NCI-H446 (cell line): ENCODE data around the gene PDZK1IP1.
"Not testable (repeated sequence)": the region's sequence is repeated elsewhere in the genome, so short reads cannot be mapped to it uniquely, and the experiment has no call there.

ENCODE experiments used
- DNase-seq, 2 experiments: peaks; one replicate each; lab custom pipeline; 2025; lab: John Stamatoyannopoulos, UW

PDZK1IP1 gene

GRCh38 chr1:47181095-47181954, 8.5 kb downstream of the PDZK1IP1 start:
- no peak for DNase-seq

- no peak for DNase-seq
These were observed 9.2 kb downstream of the PDZK1IP1 start for GRCh38 chr1:47180603-47181094.

DNA sequence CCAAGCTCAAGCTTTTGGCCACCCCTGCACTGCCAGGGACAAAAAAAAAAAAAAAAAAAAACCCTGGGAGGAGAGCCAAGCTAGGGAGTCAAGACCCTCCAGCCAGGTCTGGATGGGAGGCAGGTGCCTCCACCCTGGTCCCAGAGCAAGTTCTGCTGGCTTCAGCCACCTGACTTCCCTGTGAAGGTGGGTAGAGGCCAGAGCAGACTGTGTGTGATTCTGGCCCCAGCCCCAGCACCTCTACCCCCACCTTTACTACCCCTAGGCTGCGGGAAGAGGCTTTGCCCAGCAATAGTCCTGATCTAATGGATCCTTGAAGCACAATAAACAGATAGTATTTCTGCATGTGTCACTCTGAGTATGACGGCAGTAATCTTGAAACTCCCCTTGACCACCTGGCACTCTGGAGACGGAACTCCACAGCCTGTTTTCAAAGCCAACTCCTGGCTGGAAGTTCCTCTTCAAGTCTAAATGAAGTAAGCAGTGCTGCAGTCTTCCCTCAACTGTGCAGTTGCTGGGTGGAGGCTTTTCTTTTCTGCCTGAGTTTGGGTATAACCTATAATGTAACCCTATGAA, 9.8 kb downstream of the PDZK1IP1 start:
- no peak for DNase-seq

GRCh38 chr1:47179017-47179987, 10.5 kb downstream of the PDZK1IP1 start:
- peak; percentile 81 to 97 for DNase-seq

DNA sequence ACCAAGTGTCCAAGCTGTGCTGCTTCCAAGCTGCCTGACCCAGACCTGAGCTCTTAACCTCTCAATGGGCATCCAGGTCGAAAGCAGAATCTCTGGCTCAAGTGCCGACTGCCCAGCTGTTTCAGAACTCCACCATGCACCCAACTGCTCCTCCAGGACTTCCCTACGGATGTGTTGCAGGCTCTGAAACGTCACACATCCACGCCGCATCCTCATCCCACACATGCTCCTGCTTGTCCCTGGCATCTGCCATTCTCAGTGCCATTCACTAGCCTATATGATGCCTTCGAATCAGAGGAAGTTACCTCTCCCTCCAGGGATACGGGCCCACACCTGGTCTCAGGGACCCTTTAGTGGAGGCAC, 11.2 kb downstream of the PDZK1IP1 start:
- DNase-seq: no peak

DNA sequence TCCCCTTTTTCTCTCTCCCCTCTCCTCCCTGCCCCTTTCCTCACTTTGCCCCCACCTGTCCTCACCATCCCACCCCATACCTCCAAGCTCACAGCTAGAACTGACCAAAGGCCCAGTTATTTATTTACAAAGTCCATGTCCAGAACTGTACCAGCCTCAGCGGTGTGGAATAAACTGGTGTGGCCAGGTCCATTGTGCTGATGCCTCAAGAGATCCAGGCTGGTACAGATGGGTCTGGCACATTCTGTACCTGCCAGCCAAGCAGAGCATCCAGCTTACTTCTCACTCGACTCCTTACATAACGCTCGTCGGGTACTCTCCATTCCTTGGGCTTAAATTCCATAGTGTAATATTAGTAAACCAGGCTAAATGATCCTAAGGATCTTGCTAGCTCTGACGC, 11.8 kb downstream of the PDZK1IP1 start:
- DNase-seq: no peak

DNA sequence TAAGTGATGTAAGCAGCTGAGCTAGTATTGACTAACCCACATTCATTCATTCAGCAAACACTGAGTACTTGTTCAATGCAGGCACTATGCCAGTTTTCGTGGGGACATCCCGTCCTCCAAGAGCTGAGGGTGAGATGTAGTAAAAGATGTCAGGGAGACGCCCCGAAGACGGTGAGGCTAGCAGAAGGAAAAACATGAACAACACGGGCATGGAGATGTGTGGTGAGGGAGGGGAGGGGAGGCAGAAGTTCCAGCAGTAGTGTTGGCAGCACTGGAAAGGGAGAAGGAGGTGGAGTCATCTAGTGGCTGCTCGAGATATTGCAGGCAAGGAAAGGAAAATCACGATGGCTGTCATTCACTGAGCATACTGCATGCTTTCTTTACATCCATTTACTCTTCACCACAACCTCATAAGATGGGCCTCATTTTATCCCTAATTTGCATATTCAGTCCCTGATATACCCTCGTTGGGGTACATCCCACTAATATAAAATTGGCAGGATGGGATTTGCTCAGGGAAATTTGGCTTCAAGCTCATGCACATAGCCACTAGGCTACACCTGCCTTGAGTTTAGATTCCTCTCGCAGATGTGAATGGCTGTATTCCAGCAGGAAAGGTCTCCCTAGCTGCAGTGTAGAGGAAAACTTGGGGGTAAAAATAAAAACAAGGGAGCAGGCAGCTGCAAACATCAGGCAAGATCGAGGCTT, 14.5 kb downstream of the PDZK1IP1 start:
- DNase-seq: peak; percentile 57 to 69

GRCh38 chr1:47174656-47175020, 15.2 kb downstream of the PDZK1IP1 start:
- no peak for DNase-seq

- no peak for DNase-seq
These were observed 17.1 kb downstream of the PDZK1IP1 start for GRCh38 chr1:47172782-47173181.

DNA sequence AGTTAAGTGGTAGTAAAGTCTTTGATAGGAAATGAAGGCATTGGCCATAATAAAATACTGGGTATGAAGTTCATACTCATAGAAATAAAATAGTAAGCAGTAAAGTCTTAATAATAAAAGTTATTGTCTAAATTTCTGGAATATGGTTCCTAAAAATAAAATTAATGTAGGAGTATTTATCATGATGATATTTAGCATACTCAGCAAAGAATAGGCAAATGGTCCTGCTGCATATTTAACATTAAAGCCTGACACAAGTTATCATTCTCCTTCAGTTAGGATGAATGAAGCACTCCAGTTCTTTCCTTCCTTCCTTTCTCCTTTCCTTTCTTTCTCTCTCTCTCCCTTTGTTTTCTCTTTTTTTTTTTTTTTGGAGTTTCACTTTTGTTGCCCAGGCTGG, 25.3 kb downstream of the PDZK1IP1 start:
- DNase-seq: no peak

DNA sequence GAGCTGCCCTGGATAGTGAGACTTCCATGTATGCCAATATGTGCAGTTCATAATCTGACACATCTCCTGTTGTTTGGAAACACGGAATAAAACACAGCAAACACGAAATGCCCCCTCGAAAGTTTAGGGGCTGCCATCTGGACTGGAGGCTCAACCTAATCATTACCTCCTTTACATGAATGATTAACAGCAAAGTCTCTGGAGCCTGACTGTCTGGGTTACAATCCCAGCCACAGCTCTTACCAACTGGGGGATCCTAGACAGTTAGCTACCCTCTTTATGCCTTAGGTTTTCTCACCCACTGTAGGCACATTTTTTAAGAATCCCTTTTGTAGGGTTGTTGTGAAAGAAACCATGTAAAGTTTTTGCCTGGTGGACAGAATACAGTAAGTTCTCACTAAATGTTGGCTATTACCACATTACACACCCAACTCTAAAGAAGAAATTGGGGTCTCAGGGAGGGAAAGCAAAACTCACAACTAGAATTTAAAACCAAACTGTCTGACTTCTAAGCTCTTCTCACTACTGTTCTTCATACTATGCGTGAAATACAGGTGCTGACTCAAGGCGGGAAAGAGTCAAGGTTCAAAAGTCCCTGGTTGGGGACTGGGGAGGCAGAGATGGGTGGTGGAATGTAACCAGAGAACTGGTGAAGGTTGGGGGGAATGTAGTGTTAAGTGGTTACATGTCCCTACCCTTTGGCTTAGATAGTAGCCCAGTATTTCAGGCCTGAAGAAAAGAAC, 28.4 kb downstream of the PDZK1IP1 start:
- no peak for DNase-seq

GRCh38 chr1:47160716-47161115, 29.1 kb downstream of the PDZK1IP1 start:
- DNase-seq: no peak

DNA sequence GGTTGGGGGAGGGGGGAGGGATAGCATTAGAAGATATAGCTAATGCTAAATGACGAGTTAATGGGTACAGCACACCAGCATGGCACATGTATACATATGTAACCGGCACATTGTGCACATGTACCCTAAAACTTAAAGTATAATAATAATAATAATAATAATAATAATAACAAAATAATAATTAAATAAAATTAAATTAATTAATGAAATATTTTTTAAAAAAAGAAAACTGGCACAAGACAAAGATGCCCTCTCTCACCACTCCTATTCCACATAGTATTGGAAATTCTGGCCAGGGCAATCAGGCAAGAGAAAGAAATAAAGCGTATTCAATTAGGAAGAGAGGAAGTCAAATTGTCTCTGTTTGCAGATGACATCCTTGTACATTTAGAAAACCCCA, 31.9 kb downstream of the PDZK1IP1 start:
- not testable (repeated sequence) for DNase-seq

GRCh38 chr1:47156457-47156856, 33.4 kb downstream of the PDZK1IP1 start:
- not testable (repeated sequence) for DNase-seq

DNA sequence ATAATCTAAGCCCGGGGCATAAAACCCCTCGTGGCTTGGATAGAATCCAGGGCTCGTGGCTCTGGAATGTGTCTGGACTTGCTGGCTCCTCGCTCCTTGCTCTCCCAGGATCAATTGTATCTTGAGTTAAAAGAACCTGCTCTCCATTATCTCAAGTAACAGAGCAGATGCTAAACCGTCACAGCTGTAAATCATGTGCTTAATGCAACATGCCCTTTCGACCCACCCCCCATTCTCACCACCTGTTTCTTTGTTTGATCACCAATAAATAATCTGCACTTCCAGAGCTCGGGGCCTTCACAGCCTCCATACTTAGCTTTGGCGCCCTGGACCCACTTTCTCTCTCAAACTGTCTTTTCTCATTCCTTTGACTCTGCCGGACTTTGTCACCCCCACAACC, 40.7 kb downstream of the PDZK1IP1 start:
- not testable (repeated sequence) for DNase-seq

DNA sequence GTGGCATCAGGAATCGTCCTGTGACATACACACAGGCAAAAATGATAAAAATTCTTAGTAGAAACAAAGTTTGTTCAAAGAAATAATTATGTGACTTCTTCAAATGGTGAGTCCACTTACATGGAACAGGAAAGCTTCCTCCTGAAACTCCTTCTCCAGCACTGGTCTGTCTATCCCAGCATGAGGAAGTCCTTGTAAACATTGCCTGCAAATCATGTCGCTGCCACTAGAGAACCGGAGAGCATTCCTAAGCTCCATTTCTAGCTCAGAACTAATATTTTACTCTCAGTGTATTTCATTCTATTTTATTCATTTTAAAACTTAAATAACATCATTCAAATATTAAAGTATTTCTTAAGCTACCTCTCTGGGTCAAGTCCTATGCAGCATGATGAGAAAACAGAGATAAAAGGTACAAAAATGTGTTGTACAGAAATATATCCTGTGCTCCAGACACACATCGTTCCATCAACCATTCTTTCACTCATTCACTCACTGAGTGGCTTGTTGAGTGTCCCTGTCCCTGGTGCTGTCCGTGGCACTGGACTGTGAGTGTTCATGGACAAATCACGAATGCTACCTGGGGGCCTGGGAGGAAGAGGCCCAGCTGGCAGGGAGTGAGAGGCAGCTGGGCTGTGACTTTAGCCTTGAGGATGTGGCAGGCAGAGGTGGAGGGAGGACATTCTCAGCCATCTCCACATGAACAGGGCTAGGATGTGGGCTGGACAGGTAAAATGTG, 42.6 kb downstream of the PDZK1IP1 start:
- DNase-seq: no peak

GRCh38 chr1:47146495-47146894, 43.3 kb downstream of the PDZK1IP1 start:
- not testable (repeated sequence) for DNase-seq

DNA sequence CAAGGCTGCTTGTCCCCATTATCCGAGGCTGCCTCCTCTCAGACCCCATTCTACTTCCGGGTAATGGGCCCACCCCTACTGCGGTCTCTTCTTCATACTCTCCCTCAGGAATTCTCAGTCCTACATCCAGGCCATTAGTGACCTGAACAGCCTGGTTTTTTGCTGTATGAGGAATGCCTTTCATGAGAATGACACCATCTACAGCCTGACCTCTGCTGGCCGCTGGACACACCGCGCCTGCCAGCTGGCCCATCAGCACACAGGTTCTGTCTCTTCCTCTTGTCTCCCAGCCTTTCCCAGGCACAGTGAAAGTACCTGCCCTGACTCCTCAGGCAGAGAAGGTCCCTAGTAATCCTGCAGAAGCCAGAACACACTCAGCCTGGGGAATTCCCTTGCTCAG, 46.2 kb downstream of the PDZK1IP1 start:
- DNase-seq: not testable (repeated sequence)

DNA sequence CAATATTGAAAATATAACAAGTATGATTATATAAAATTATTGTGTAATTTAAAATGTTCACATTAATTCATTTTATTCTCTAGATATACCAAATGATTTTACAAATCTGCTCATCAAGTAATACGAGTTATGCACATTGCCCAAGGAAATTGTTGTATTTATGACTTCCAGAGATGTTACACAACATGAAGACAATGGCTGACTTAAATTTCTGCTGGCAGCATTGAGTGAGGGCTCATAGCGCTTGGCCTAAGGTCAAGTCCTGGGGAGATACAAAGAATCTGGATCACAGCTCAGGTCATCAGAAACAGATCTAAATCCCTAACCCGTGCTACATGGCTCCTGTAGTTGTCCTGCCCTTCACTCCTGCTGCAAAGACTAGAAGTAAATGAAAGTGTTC, 49.5 kb downstream of the PDZK1IP1 start:
- DNase-seq: not testable (repeated sequence)

DNA sequence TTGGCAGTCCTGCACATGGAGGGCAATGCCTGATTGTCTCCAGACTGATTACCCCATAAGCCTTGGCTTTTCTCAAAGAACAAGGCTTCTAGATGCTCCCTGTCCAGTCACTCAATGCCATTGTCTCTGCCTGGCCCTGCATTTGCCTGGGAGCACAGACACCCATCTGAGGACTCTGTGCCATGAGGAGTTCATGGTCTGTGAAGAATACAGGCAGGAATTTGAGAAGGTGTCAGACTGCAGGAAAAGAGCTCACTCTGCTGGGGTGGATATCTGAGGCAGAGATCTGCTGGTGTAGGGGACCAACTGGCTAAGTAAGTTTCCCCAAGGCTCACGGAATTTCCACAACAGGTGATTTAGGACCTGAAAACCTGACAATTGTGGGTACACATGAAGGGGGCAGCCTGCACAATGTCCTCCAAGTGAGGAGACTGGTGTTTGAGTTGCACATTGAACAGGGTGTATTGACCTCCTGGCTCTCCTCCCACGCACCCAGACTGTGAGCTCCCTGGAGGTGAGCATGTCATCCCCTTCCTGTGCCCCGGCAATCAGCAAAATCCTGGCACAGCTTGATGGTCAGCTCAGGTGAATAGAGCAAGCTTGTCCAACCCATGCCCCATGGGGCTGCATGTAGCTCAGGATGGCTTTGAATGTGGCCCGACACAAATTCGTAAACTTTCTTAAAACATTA, 51.8 kb downstream of the PDZK1IP1 start:
- no peak for DNase-seq
